H1 (cell line): Measurements from ENCODE around the gene CARD14. TPM values are rescaled to one million over a fixed set of nuclear protein-coding genes. Genes with fewer than 3 reads are reported as not detected.

Experiments used
- CTCF ChIA-PET: fragments of 300-600 bp; sonication (Branson Sonifier 250); formaldehyde crosslinking; loops from one replicate; lab custom pipeline; 2021; ENCODE audit not compliant: partially characterized antibody; lab: Charles Lee
- POLR2A ChIA-PET: fragments of 300-600 bp; sonication (Branson Sonifier 250); formaldehyde crosslinking; loops from one replicate; lab custom pipeline; 2021; ENCODE audit warnings: inconsistent platforms; ENCODE audit not compliant: partially characterized antibody; lab: Charles Lee
- DNase-seq, 2 experiments: peaks; one replicate each; pipeline versions ENCODE4 v3.0.0 to v3.0.0-alpha.2; 2010 to 2022; ENCODE audit warnings: low spot score in 2 of 2, low read depth in 1 of 2, mixed read lengths in 1 of 2
- FAIRE-seq: peaks from 2 replicates; lab custom pipeline; 2011; peaks lifted over from hg19 to GRCh38; lab: Jason Lieb, UNC
- H2AFZ ChIP-seq: 2 replicates; pipeline ENCODE4 v1.8.1; 2012; ENCODE audit warnings: low read length, inconsistent platforms
- H2AK5ac ChIP-seq: 2 replicates; pipeline ENCODE4 v1.6.1; 2013; ENCODE audit warnings: low read depth, low read length
- H2BK120ac ChIP-seq: replicated peaks from 2 replicates; pipeline ENCODE3; 2013; ENCODE audit warnings: low read depth, low read length, inconsistent platforms
- H2BK12ac ChIP-seq: 2 replicates; pipeline ENCODE4 v1.6.1; 2013; ENCODE audit warnings: low read depth, low read length
- H2BK15ac ChIP-seq: 2 replicates; pipeline ENCODE4 v1.6.1; 2013; ENCODE audit warnings: low read length
- H2BK20ac ChIP-seq: 2 replicates; pipeline ENCODE4 v1.6.1; 2013; ENCODE audit warnings: low read length
- H2BK5ac ChIP-seq: 2 replicates; pipeline ENCODE4 v1.6.1; 2013; ENCODE audit warnings: low read depth, low read length
- H3K14ac ChIP-seq: 2 replicates; pipeline ENCODE4 v1.6.1; 2013; ENCODE audit warnings: inconsistent platforms; ENCODE audit not compliant: insufficient read length
- H3K18ac ChIP-seq: 2 replicates; pipeline ENCODE4 v1.6.1; 2013; ENCODE audit warnings: low read length; ENCODE audit errors: extremely low read depth
- H3K23ac ChIP-seq: 2 replicates; pipeline ENCODE4 v1.6.1; 2013; ENCODE audit warnings: inconsistent platforms; ENCODE audit not compliant: insufficient read length
- H3K23me2 ChIP-seq: 2 replicates; pipeline ENCODE4 v1.6.1; 2013; ENCODE audit warnings: low read depth, low read length
- H3K27ac ChIP-seq: 2 replicates; pipeline ENCODE4 v1.6.1; 2011; ENCODE audit warnings: low read depth, low read length, inconsistent platforms
- H3K27me3 ChIP-seq, 4 experiments: replicated peaks in 1 of 4; 1 replicate in 1 of 4; 2 replicates in 3 of 4; pipeline versions ENCODE4 v1.6.1 to v1.8.1; 2011 to 2013; ENCODE audit warnings: low read length in 3 of 4, mild to moderate bottlenecking in 3 of 4, inconsistent platforms in 2 of 4, mixed read lengths in 2 of 4, moderate library complexity in 1 of 4; ENCODE audit not compliant: control insufficient read depth in 3 of 4, insufficient read depth in 3 of 4; ENCODE audit errors: extremely low read depth in 1 of 4
- H3K36me3 ChIP-seq, 4 experiments: 2 replicates each; pipeline versions ENCODE4 v1.6.1 to v1.8.1; 2011 to 2013; ENCODE audit warnings: mild to moderate bottlenecking in 4 of 4, low read length in 3 of 4, moderate library complexity in 2 of 4, control low read depth in 1 of 4, inconsistent platforms in 1 of 4; ENCODE audit not compliant: insufficient read depth in 4 of 4, control insufficient read depth in 2 of 4
- H3K4ac ChIP-seq: replicated peaks from 2 replicates; pipeline ENCODE3; 2013; ENCODE audit warnings: low read length, low read depth, mixed read lengths, inconsistent platforms; ENCODE audit not compliant: insufficient read length
- H3K4me1 ChIP-seq, 4 experiments: replicated peaks in 1 of 4; 1 replicate in 1 of 4; 2 replicates in 3 of 4; pipeline versions ENCODE4 v1.6.1 to v1.8.1; 2011 to 2013; ENCODE audit warnings: low read length in 3 of 4, inconsistent platforms in 2 of 4, mixed read lengths in 1 of 4; ENCODE audit not compliant: insufficient read depth in 4 of 4, control insufficient read depth in 3 of 4
- H3K4me2 ChIP-seq, 2 experiments: 2 replicates each; pipeline versions ENCODE4 v1.6.1 to v1.8.1; 2011 to 2013; ENCODE audit warnings: low read depth in 2 of 2, low read length in 2 of 2, control low read depth in 1 of 2, inconsistent platforms in 1 of 2, mild to moderate bottlenecking in 1 of 2; ENCODE audit not compliant: insufficient read depth in 1 of 2
- H3K4me3 ChIP-seq, 4 experiments: fragments of 200-600, 300-600 bp in 1 of 4; sonication (generic), shearing (Covaris generic), sonication (Bioruptor Twin) in 1 of 4; 2 replicates each; pipeline versions ENCODE4 v1.5.1 to v1.8.1; 2011 to 2016; ENCODE audit warnings: low read length in 4 of 4, low read depth in 3 of 4, control low read depth in 2 of 4, inconsistent platforms in 2 of 4, mild to moderate bottlenecking in 2 of 4, mixed read lengths in 1 of 4, moderate library complexity in 1 of 4; ENCODE audit not compliant: insufficient read depth in 2 of 4; ENCODE audit errors: extremely low read depth in 1 of 4
- H3K56ac ChIP-seq: replicated peaks from 2 replicates; pipeline ENCODE3; 2013; ENCODE audit warnings: low read depth, mild to moderate bottlenecking, mixed read lengths, low read length, inconsistent platforms; ENCODE audit not compliant: insufficient read length
- H3K79me1 ChIP-seq: 2 replicates; pipeline ENCODE4 v1.6.1; 2013; ENCODE audit warnings: low read depth, low read length, control low read depth
- H3K79me2 ChIP-seq, 2 experiments: 2 replicates each; pipeline versions ENCODE4 v1.6.1 to v1.8.1; 2012 to 2013; ENCODE audit warnings: low read length in 2 of 2, mild to moderate bottlenecking in 2 of 2, inconsistent platforms in 1 of 2; ENCODE audit not compliant: insufficient read depth in 2 of 2, control insufficient read depth in 1 of 2
- H3K9ac ChIP-seq, 4 experiments: replicated peaks in 1 of 4; 1 replicate in 1 of 4; 2 replicates in 3 of 4; pipeline versions ENCODE4 v1.6.1 to v1.8.1; 2011 to 2013; ENCODE audit warnings: low read depth in 3 of 4, low read length in 3 of 4, control low read depth in 2 of 4, mild to moderate bottlenecking in 2 of 4, moderate library complexity in 2 of 4, inconsistent platforms in 1 of 4; ENCODE audit errors: extremely low read depth in 1 of 4
- H3K9me3 ChIP-seq, 2 experiments: 2 replicates each; pipeline versions ENCODE4 v1.6.1 to v1.8.1; 2012 to 2013; ENCODE audit warnings: mild to moderate bottlenecking in 2 of 2, moderate library complexity in 2 of 2, control low read depth in 1 of 2, inconsistent platforms in 1 of 2, low read depth in 1 of 2, low read length in 1 of 2, mixed read lengths in 1 of 2; ENCODE audit not compliant: insufficient read depth in 2 of 2
- H4K20me1 ChIP-seq, 2 experiments: replicated peaks in 1 of 2; 2 replicates each; pipeline versions ENCODE3 to v1.8.1; 2011 to 2013; ENCODE audit warnings: inconsistent platforms in 2 of 2, low read length in 2 of 2, mild to moderate bottlenecking in 1 of 2; ENCODE audit not compliant: insufficient read depth in 2 of 2, control insufficient read depth in 1 of 2
- H4K5ac ChIP-seq: 2 replicates; pipeline ENCODE4 v1.6.1; 2013; ENCODE audit warnings: low read length, low read depth, mixed read lengths, inconsistent platforms; ENCODE audit not compliant: insufficient read length
- H4K8ac ChIP-seq: 2 replicates; pipeline ENCODE4 v1.8.0; 2013; ENCODE audit warnings: mild to moderate bottlenecking, moderate library complexity, low read length, inconsistent platforms; ENCODE audit not compliant: insufficient read depth; ENCODE audit errors: extremely low read depth
- H4K91ac ChIP-seq: replicated peaks from 2 replicates; pipeline ENCODE3; 2013; ENCODE audit warnings: low read length, mixed read lengths, inconsistent platforms; ENCODE audit not compliant: insufficient read length
- BACH1 ChIP-seq: IDR thresholded peaks from 2 replicates; pipeline ENCODE4 v1.6.1; 2012; ENCODE audit warnings: low read length, improper control_type of control experiment
- BCL11A ChIP-seq, 2 experiments: IDR thresholded peaks; one replicate each; pipeline ENCODE4 v1.6.1; 2011; ENCODE audit warnings: low read depth in 2 of 2, low read length in 2 of 2, mild to moderate bottlenecking in 2 of 2
- CBX5 ChIP-seq: fragments of 300-800, 300-1000 bp; sonication (generic); IDR thresholded peaks from 2 replicates; pipeline ENCODE4 v1.7.1; 2016; ENCODE audit warnings: antibody characterized with exemption, low read length, low read depth
- CREB1 ChIP-seq: IDR thresholded peaks from 2 replicates; pipeline ENCODE4 v1.6.1; 2012; ENCODE audit warnings: inconsistent platforms
- CTCF ChIP-seq, 3 experiments: IDR thresholded peaks; 1 replicate in 2 of 3; 2 replicates in 1 of 3; pipeline versions ENCODE4 v1.5.1 to v1.6.1; 2011; ENCODE audit warnings: low read length in 3 of 3, mild to moderate bottlenecking in 3 of 3, inconsistent platforms in 2 of 3, low read depth in 1 of 3, moderate library complexity in 1 of 3; ENCODE audit not compliant: insufficient read depth in 1 of 3; ENCODE audit errors: control extremely low read depth in 1 of 3
- MAX ChIP-seq: IDR thresholded peaks from 2 replicates; pipeline ENCODE4 v1.6.1; 2012; ENCODE audit warnings: inconsistent platforms
- NRF1 ChIP-seq: IDR thresholded peaks from 2 replicates; pipeline ENCODE4 v1.6.1; 2011; ENCODE audit warnings: mild to moderate bottlenecking, low read depth, low read length, improper control_type of control experiment
- USF2 ChIP-seq: IDR thresholded peaks from 2 replicates; pipeline ENCODE4 v1.6.1; 2011; ENCODE audit warnings: low read length, improper control_type of control experiment
- ZNF274 ChIP-seq: IDR thresholded peaks from 2 replicates; pipeline ENCODE4 v1.7.0; 2012; ENCODE audit warnings: low read length, borderline replicate concordance; ENCODE audit errors: extremely low read depth
- WGBS, 2 experiments: shearing (Covaris generic) in 1 of 2; methylation state at CpG; one replicate each; pipeline versions ENCODE4 v1.1.6 to v1.1.7; 2013 to 2015; ENCODE audit warnings: low lambda C conversion rate in 2 of 2, mixed read lengths in 2 of 2, inconsistent platforms in 1 of 2, low coverage in 1 of 2, missing lambda C conversion rate in 1 of 2; ENCODE audit not compliant: insufficient replicate concordance in 2 of 2, insufficient coverage in 1 of 2, insufficient read length in 1 of 2; ENCODE audit errors: extremely low coverage in 1 of 2, missing lambda C conversion rate in 1 of 2; 5-methylcytosine and 5-hydroxymethylcytosine counted together
- polyA plus RNA-seq, 7 experiments: library from polyadenylated mRNA; depleted of rRNA in 3 of 7; stranded (reverse) in 5 of 7; unstranded in 2 of 7; fragments of >200 nt in 5 of 7; fragments of 200-250 nt in 2 of 7; gene quantifications; 1 replicate in 5 of 7; 2 replicates in 1 of 7; 4 replicates in 1 of 7; pipeline versions ENCODE4 v1.2.1 to v1.2.3, GENCODE V29; 2011 to 2013; ENCODE audit warnings: missing spikeins in 2 of 7, mixed read lengths in 2 of 7
- total RNA-seq: library from RNA; stranded (reverse); fragmentation: NEBNext Ultra II Directional; extraction: Animal tissue kit (Norgen Biotek cat#: 25700); gene quantifications from 2 replicates; pipeline ENCODE4 v1.2.1, GENCODE V29; 2021

CARD14 gene
- total and polyA plus RNA-seq, 2 of the 8 experiments (the other 6 are each of a cell fraction or from before 2014, with no cell fraction given) = 0.08 TPM; not detected in 1

GRCh38 chr17:80203471-80203963, 33.7 kb downstream of the CARD14 start:
- Histone ChIP-seq H3K9me3 (peaks cover 0 to 2% of the 10 kb centered on the region in 2 experiments; a peak in 1 of 4 replicates), H2BK20ac (no peak overlapping the region), H3K56ac (no peak overlapping the region), H3K4me1 (no peaks in the 10 kb centered on the region; a peak in 1 of 7 replicates), H3K23ac (no peak overlapping the region), H2BK12ac (no peak overlapping the region), H3K27ac (no peak overlapping the region), H2BK120ac (no peak overlapping the region)
- FAIRE-seq = no peak
- no peak for TF ChIP-seq BCL11A (IDR thresholded peaks at IDR 0.05; ENCODE audit: low read depth in 2 of 2, low read length in 2 of 2)
- TF ChIP-seq CTCF (IDR thresholded peaks at IDR 0.05; ENCODE audit: control extremely low read depth in 1 of 3, insufficient read depth in 1 of 3, low read depth in 1 of 3, low read length in 3 of 3) = peak in 1 of 3 experiments; percentile 15; a peak in 1 of 4 replicates
- no peak for TF ChIP-seq NRF1
- no peak for TF ChIP-seq CREB1
- TF ChIP-seq MAX = no peak
- TF ChIP-seq ZNF274 = no peak
- no peak for TF ChIP-seq BACH1
- TF ChIP-seq CBX5 = no peak
- TF ChIP-seq USF2 = no peak
- TF ChIP-seq, all 59 proteins: peak for 1
- no peak overlapping the region for H4K5ac ChIP-seq
- POLR2A ChIA-PET = interaction anchor here (1.0 to 1.7 kb wide), 7 partner anchors 7 to 120 kb away, joined by 3 to 4 read pairs (median 3); no protein-coding TSS in a partner anchor
- H3K79me1 ChIP-seq = no peaks in the 10 kb centered on the region
- DNase-seq = no peak
- H3K4ac ChIP-seq = no peak overlapping the region
- no peak overlapping the region for H3K4me3 ChIP-seq
- peaks cover 0 to 3% of the 10 kb centered on the region in 2 experiments for H4K20me1 ChIP-seq
- WGBS, 2 experiments = 86% methylated on average over 11 of the region's 11 CpGs; no CpG with 5 or more reads in 1 of the 2 experiments
- H3K36me3 ChIP-seq = no peaks in the 10 kb centered on the region
- no peak overlapping the region for H2AFZ ChIP-seq
- H4K91ac ChIP-seq = no peak overlapping the region
- no peak overlapping the region for H2BK15ac ChIP-seq
- no peak overlapping the region for H3K14ac ChIP-seq
- no peak overlapping the region for H3K9ac ChIP-seq
- 0 out of 2 replicates have a peak overlapping the region, but pooled peaks have one; percentile 51 for H4K8ac ChIP-seq
- CTCF ChIA-PET = interaction anchor here (0.6 to 9.0 kb wide), 9 partner anchors 9 to 193 kb away, joined by 3 to 90 read pairs (median 4); no protein-coding TSS in a partner anchor
- no peak overlapping the region for H3K4me2 ChIP-seq
- H3K27me3 ChIP-seq = no peaks in the 10 kb centered on the region
- no peaks in the 10 kb centered on the region for H3K79me2 ChIP-seq
- H2BK5ac ChIP-seq = peak overlapping the region; percentile 52; the same call in 1 of the 2 replicates
- no peak overlapping the region for H3K18ac ChIP-seq
- no peak overlapping the region for H2AK5ac ChIP-seq
- no peaks in the 10 kb centered on the region for H3K23me2 ChIP-seq
